Pancreas (tissue), 10 donors: ENCODE measurements around the gene CHD2. TPM values are rescaled to one million over a fixed set of nuclear protein-coding genes. Genes with fewer than 3 reads are reported as not detected.

Experiments
- ATAC-seq, 4 donors: fragments of 200-7000 bp; cut with Tn5 transposase; one replicate each; pipeline versions ENCODE4 v1.8.0 to v1.9.1; 2020; ENCODE audit warnings: mild to moderate bottlenecking in 4 of 4, moderate library complexity in 4 of 4
- DNase-seq, 6 donors: peaks; one replicate each; pipeline ENCODE4 v3.0.0-alpha.2; 2020
- FAIRE-seq: peaks from 2 replicates; lab custom pipeline; 2012; peaks lifted over from hg19 to GRCh38; lab: Jason Lieb, UNC
- H3K27ac ChIP-seq, 4 donors: fragments of 200-600 bp; sonication (generic); 1 replicate in 3 of 4; 2 replicates in 1 of 4; pipeline versions ENCODE4 v1.5.0 to v1.8.0; 2020
- H3K27me3 ChIP-seq, 4 donors: fragments of 200-600 bp; one replicate each; pipeline ENCODE4 v1.8.0; 2021
- H3K36me3 ChIP-seq, 3 donors: fragments of 200-600 bp; sonication (generic) in 1 of 3; one replicate each; pipeline versions ENCODE4 v1.5.0 to v1.8.0; 2020 to 2021
- H3K4me1 ChIP-seq, 3 donors: fragments of 200-600 bp; one replicate each; pipeline ENCODE4 v1.8.0; 2021
- H3K4me3 ChIP-seq, 4 donors: fragments of 200-600 bp; sonication (generic) in 2 of 4; one replicate each; pipeline versions ENCODE4 v1.5.0 to v1.8.0; 2020 to 2021
- H3K9me3 ChIP-seq, 4 donors: fragments of 200-600 bp; one replicate each; pipeline ENCODE4 v1.8.0; 2021
- WGBS, 2 donors: extraction: QIAGEN DNeasy Blood & Tissue Kit; methylation state at CpG; one replicate each; pipeline ENCODE4 v1.1.7; 2013; 5-methylcytosine and 5-hydroxymethylcytosine counted together
- intact Hi-C, 3 donors: fragments of 100-400 bp; cut with DNase I; formaldehyde crosslinking; loops; one replicate each; pipeline versions ENCODE4 v1.11.1 to v1.14.2; 2022
- polyA plus RNA-seq, 2 donors: library from polyadenylated mRNA; stranded (reverse); fragments of 200-250 nt; gene quantifications; one replicate each; pipeline ENCODE4 v1.2.3, GENCODE V29; 2013
- total RNA-seq, 6 donors: library from RNA; stranded (reverse); fragmentation: NEBNext Ultra II Directional in 4 of 6; extraction: Animal tissue kit (Norgen Biotek cat#: 25700) in 4 of 6; gene quantifications; one replicate each; pipeline versions ENCODE4 v1.2.1 to v1.2.4, GENCODE V29; 2021 to 2023
- TF ChIP-seq, protein P1 (sequence below), 4 donors: fragments of 200-600 bp; sonication (generic) in 3 of 4; IDR thresholded peaks; one replicate each; pipeline versions ENCODE4 v1.5.0 to v1.8.0; 2021; ENCODE audit warnings: antibody characterized with exemption in 4 of 4
- donor health status: healthy with polysubstance abuse.
- donor health status: DM: no; HTN: no; CAD: no; lungs with moderate emphysema.
- donor health status: DM: no; HTN: no; CAD: no.
- donor health status: control.
- donor health status: control.
- donor health status: Bipolar disorder and iron deficiency.
- donor health status: DM: yes; HTN: yes; CAD: no.
- donor health status: DM: no; HTN: no; CAD: no.
- donor health status: DM: no; HTN: no; CAD: no.
- donor health status: DM: yes; HTN: yes; CAD: no.

CHD2 gene
- total and polyA plus RNA-seq, 8 donors: 27.7 to 86.3 (median 44.0) TPM

DNA sequence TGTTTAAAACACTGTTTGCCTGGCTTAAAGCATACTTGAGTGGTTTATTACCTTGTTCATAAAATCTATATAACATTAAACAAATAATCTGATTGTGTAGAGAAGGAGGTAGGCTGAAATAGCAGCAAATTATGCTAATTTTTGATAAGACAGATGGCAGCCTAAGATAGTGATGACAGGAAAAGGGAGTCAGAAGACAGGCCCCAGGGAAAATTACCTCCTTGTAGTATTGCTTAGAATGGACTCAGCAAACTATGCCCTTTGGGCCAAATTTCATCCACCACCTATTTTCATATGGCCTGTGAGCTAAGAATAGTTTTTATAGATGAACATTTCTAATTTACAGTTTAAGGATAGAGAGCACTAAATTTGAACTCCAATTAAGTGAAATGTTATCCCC is 37.8 kb downstream of the CHD2 start:
- TF ChIP-seq, protein P1, sequence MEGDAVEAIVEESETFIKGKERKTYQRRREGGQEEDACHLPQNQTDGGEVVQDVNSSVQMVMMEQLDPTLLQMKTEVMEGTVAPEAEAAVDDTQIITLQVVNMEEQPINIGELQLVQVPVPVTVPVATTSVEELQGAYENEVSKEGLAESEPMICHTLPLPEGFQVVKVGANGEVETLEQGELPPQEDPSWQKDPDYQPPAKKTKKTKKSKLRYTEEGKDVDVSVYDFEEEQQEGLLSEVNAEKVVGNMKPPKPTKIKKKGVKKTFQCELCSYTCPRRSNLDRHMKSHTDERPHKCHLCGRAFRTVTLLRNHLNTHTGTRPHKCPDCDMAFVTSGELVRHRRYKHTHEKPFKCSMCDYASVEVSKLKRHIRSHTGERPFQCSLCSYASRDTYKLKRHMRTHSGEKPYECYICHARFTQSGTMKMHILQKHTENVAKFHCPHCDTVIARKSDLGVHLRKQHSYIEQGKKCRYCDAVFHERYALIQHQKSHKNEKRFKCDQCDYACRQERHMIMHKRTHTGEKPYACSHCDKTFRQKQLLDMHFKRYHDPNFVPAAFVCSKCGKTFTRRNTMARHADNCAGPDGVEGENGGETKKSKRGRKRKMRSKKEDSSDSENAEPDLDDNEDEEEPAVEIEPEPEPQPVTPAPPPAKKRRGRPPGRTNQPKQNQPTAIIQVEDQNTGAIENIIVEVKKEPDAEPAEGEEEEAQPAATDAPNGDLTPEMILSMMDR (IDR thresholded peaks at IDR 0.05): no peak
- H3K36me3 ChIP-seq: peaks cover 14 to 67% (median 31%) of the 10 kb centered on the region in 3 donors
- no peak for DNase-seq
- intact Hi-C loops: no loop called here
- H3K27me3 ChIP-seq: no peaks in the 10 kb centered on the region
- peak overlapping the region in 1 of 4 donors; percentile 16 for H3K27ac ChIP-seq
- H3K9me3 ChIP-seq: no peaks in the 10 kb centered on the region
- FAIRE-seq: no peak
- ATAC-seq: no peak
- H3K4me1 ChIP-seq: peaks cover 0 to 16% (median 5%) of the 10 kb centered on the region in 3 donors
- H3K4me3 ChIP-seq: no peak overlapping the region

DNA sequence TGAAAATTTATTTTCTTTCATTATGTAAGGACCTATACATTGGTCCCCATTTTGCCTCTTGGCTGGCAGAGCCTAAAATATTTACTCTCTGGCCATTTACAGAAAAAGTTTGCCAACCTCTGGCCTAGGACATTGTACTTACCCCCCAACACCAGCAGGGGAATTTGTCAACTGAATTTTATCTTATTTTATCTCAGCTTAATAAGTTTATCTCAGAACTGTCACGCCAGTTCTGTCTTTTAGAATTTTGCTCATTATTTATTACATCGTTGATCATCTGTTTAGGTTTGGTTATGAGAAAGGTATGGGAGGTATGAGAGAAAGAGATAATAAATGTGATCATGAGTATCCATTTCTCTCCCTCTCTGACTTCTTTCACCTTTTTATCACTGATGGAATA is 38.3 kb downstream of the CHD2 start:
- peak in 1 of 4 donors; percentile 22 for ATAC-seq
- intact Hi-C loops: no loop called here
- Histone ChIP-seq H3K4me1 (peaks cover 0 to 16% (median 1%) of the 10 kb centered on the region in 3 donors), H3K4me3 (no peak overlapping the region), H3K27ac (peak overlapping the region in 1 of 4 donors; percentile 16), H3K27me3 (no peaks in the 10 kb centered on the region), H3K36me3 (peaks cover 14 to 67% (median 35%) of the 10 kb centered on the region in 3 donors), H3K9me3 (no peaks in the 10 kb centered on the region)
- 48 to 54% methylated on average over 2 of the region's 2 CpGs for WGBS, 2 donors
- no peak for DNase-seq
- no peak for FAIRE-seq
- TF ChIP-seq, protein P1 (IDR thresholded peaks at IDR 0.05): peak in 2 of 4 donors; percentile 9

DNA sequence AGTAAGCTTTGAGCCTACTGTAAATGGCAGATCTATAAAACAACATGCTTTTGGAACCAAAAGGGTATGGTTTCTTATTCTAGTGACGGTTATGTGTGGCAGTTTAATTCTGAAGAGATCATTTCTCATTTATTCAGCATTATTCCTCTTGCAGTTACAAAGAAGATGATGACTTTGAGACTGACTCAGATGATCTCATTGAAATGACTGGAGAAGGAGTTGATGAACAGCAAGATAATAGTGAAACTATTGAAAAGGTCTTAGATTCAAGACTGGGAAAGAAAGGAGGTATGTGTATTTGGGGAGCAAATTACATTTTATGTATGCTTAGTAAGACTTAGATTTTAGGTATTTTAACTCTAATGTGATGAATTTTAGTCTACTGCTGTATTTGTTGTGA is 41.5 kb downstream of the CHD2 start:
- TF ChIP-seq, protein P1 (IDR thresholded peaks at IDR 0.05): no peak
- Histone ChIP-seq H3K9me3 (no peaks in the 10 kb centered on the region), H3K27ac (no peak overlapping the region), H3K4me3 (no peak overlapping the region), H3K27me3 (no peaks in the 10 kb centered on the region), H3K36me3 (peaks cover 19 to 93% (median 56%) of the 10 kb centered on the region in 3 donors), H3K4me1 (peaks cover 0 to 10% (median 0%) of the 10 kb centered on the region in 3 donors)
- DNase-seq (no peak), FAIRE-seq (no peak), ATAC-seq (no peak)
- 97 to 98% methylated on average over 1 of the region's 1 CpG for WGBS, 2 donors
- intact Hi-C loops: no loop called here

DNA sequence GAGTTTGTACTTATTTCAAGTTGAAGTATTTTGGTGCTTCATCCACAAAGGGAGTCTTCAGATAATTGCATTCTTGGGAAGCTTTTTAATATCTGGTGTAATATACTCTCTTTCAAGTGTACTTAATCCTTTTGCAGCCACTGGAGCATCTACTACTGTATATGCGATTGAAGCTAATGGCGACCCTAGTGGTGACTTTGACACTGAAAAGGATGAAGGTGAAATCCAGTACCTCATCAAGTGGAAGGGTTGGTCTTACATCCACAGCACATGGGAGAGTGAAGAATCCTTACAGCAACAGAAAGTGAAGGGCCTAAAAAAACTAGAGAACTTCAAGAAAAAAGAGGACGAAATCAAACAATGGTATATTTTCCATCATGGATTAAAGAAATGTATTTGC is 42.6 kb downstream of the CHD2 start:
- TF ChIP-seq, protein P1 (IDR thresholded peaks at IDR 0.05): no peak
- no peak for ATAC-seq
- no peak for FAIRE-seq
- H3K27me3 ChIP-seq: no peaks in the 10 kb centered on the region
- no peak for DNase-seq
- no peaks in the 10 kb centered on the region for H3K4me1 ChIP-seq
- H3K36me3 ChIP-seq: peaks cover 23 to 91% (median 65%) of the 10 kb centered on the region in 3 donors
- H3K27ac ChIP-seq: no peak overlapping the region
- H3K4me3 ChIP-seq: no peak overlapping the region
- 92 to 99% methylated on average over 3 of the region's 3 CpGs for WGBS, 2 donors
- intact Hi-C loops: no loop called here
- H3K9me3 ChIP-seq: no peaks in the 10 kb centered on the region

GRCh38 chr15:92943581-92943980 is 43.5 kb downstream of the CHD2 start:
- DNase-seq (no peak), FAIRE-seq (no peak), ATAC-seq (no peak)
- peaks cover 25 to 92% (median 71%) of the 10 kb centered on the region in 3 donors for H3K36me3 ChIP-seq
- H3K9me3 ChIP-seq: no peaks in the 10 kb centered on the region
- intact Hi-C loops: no loop called here
- H3K27ac ChIP-seq: no peak overlapping the region
- no peak overlapping the region for H3K4me3 ChIP-seq
- TF ChIP-seq, protein P1 (IDR thresholded peaks at IDR 0.05): no peak
- no peaks in the 10 kb centered on the region for H3K27me3 ChIP-seq
- no peaks in the 10 kb centered on the region for H3K4me1 ChIP-seq
- 33 to 38% methylated on average over 1 of the region's 1 CpG for WGBS, 2 donors
